ENCODE measurements around the gene DNMT3A.

Gene DNMT3A

GRCh38 chr2:25201794-25202193, 139.9 kb downstream of the DNMT3A start:
- DNase-seq (ENCODE audit: low spot score) = no peak

DNA sequence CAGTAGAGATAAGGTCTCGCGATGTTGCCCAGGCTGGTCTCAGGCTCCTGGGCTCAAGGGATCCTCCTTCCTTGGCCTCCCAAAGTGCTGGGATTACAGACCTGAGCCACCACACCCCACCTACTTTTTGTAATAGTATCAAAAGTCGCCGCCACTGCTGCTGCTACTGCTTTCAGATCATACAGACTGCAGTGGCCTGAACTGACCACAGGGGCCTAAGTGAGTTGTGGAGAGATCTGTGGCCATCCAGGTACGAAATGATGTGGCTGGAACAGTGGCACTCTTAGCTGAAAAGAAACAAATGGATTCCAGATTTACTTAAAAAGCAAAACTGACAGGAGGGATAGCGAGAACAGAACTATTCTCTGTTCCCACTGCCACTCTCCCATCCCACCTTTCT, 140.5 kb downstream of the DNMT3A start:
- no peak for DNase-seq (ENCODE audit: low spot score)

GRCh38 chr2:25198576-25198975, 143.1 kb downstream of the DNMT3A start:
- DNase-seq (ENCODE audit: low spot score) = no peak

- DNase-seq (ENCODE audit: low spot score) = no peak
Measured at GRCh38 chr2:25198209-25198525, 143.6 kb downstream of the DNMT3A start.

- DNase-seq (ENCODE audit: low spot score) = no peak
Measured at GRCh38 chr2:25197336-25198208, 144.2 kb downstream of the DNMT3A start.

- DNase-seq (ENCODE audit: low spot score) = no peak
Measured at GRCh38 chr2:25194576-25195122, 147.1 kb downstream of the DNMT3A start.

DNA sequence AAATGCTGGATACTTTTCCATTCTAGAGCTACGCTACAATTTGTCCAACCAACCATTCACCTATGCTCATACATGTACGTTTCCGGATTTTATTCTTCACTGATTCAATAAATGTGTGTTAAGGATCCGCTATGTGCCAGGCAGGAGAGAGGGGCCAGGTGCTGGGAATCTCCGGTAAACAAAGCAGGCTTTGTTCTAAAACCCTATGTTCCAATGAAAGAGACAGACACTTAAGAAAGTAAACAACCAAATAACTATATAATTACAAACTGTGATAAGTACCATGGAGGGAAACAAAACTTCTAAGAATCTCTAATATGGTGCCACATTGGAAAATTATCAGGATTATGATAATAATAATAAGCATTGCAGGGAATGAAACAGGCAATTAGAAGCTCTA, 151.2 kb downstream of the DNMT3A start:
- DNase-seq (ENCODE audit: low spot score) = no peak

GRCh38 chr2:25188405-25188804, 153.3 kb downstream of the DNMT3A start:
- no peak for DNase-seq (ENCODE audit: low spot score)

- no peak for DNase-seq (ENCODE audit: low spot score)
Measured at GRCh38 chr2:25187729-25188350, 153.9 kb downstream of the DNMT3A start.

DNA sequence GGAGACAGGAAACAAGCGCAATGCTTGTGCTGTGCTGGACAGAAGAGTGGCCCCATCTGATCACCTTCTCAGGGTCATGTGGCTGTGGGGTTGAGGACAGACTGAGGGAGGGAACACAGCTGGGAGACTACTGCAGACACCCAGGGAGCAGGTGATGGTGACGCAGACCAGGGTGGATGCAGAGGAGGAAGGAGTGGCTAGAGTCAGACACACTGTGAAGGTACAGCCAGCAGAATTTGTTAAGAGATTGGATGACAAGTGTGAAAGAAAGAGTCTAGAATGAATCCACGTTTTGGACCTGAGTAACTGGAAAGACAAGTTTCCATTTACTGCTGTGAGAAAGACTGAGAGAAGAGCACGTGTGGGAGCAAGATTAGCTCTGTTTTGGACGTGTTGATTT, 157.5 kb downstream of the DNMT3A start:
- DNase-seq (ENCODE audit: low spot score) = no peak

DNA sequence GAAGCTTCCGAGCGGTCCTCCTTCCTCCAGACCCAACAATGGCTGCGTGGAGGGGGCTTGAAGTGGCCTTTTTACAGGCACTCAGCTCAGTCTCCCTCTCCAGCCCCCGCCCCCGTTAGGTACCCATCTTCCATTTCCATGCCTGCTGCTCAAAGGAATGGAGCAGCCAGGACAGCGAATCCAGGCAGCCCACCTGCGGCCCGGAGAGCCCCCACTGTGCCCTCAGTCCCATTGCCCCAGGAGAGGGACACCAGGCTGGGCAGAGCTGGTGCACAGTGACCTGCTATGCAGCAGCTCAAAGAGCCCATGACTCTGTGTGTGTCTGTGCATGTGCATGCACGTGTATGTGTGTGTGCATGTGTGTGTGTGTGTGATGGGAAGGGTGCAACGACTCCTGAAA, 162.7 kb downstream of the DNMT3A start:
- DNase-seq (ENCODE audit: low spot score) = no peak

Measured in AG08396 (cell line).